GM18867 (cell line): ENCODE results near the gene KIF12.
"Not testable (repeated sequence)": the region's sequence is repeated elsewhere in the genome, so short reads cannot be mapped to it uniquely, and the experiment has no call there.

ENCODE experiments used
- ATAC-seq: cut with Tn5 transposase; IDR thresholded peaks from one replicate; pipeline ENCODE4 v1.9.1; 2021; ENCODE audit warnings: mild to moderate bottlenecking, moderate library complexity; ENCODE audit not compliant: unreplicated experiment

KIF12 gene

DNA sequence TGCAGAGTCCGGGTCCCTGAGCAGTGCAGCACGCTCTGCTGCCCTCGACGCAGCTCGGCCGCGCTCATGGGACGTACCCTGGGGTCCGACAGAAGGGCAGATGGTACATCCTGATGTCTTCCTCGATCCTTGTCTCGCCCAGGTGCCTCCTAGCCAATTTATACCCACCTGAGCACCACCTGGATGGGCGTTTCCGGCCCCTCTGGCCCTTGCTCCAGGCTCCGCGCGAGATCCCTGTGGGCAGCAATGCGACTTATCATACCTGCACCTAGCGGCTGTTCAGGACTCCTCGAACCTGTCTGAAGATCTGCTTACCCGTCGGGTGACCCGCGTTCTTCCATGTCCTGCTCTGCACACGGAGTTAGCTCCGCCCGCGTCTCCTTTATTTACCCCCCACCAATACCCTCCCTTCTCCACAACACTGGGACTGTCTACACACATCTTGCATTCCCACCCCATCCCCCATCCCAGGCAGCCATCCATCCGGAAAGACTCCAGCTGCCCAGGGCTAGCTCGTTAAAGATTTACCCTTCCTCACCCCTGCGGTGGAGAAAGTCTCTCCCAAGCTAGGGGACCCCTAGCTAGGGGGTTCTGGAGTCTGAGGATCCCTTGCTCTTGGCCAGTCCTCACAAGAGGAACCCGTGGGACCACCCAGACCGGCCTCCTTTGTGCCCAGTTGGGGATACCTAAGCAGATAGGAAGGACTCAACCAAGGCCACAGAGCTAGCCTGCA is at the start of gene KIF12:
Gene KIF12, minus strand, starts transcription at position 357 of the 733 bp plus-strand sequence. Its CDS starts 16 bp downstream, at position 341.
- ATAC-seq = no peak

DNA sequence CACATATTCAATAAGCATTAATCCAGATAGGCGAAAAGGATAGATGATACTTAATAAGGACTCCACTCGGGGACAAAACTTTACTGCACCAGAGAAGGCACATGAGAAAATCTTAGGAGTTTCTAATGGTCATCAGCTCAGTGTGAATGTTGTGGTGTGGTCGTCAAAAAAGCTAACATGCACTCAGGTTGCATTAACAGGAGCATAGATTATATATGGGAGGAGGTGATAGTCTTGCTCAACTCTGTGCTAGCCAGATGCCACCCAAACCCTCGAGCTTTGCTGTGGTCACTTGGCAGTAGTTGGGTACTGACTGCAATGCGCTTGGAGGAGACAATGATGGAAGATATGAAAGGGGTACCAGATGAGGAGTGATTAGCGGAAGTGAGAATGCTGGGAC is 47.6 kb upstream of the KIF12 start:
- no peak for ATAC-seq

DNA sequence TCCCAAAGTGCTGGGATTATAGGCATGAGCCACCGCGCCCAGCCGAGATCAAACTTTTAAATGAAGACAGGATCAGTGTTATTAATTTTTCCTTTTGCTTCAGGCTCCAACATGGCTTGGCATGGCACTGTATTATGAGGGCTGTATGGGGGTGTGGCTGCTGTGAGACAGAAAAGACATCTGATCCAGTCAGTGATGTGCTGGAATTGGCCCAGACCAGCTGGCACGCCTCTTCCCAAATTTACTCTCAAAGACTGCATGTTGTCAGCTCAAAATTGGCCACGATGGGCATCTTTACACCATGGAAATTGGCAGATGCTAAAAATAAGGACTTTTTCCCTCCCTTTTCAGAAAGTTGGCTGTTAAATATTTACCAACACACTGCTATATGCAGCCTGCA is 44.1 kb upstream of the KIF12 start:
- no peak for ATAC-seq

DNA sequence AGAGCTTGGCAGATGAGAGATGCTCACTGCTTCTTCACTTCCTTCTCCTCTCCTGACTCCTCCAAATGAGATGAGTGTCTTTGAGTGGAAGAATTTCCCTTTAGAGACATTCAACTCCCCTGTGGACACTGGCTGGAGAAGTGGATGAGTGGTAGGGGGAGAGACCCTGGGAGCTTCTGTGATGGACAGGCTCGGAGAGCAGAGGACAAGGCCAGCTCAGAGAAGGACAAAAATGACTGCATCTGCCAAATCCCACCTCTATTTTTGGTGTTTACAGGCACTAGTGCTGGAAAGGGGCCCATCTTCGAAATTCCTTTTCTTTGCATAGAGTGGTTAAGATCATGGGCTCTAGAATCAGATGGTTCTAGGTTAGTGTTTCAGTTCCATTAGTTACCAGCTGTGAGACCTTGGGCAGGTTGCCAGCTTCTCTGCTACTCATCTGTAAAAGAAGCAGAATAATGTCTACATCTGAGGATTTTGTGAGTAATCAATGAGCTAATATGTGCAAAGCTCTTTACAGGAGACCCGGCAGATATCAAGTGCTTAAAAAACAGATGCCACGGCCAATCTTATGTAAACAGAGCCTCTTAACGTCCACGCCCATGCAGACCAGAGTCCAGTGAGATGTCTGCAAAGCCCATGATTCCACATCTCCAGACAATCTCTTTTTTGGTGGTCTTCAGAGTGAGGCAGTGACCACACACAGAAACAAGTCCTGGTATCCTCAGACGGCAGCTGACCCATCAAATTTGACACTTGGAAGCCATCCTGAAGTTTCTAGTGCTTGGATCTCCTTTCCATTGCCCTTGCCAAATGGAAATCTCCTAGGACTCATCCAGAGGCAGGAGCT is 42.7 kb upstream of the KIF12 start:
- no peak for ATAC-seq

DNA sequence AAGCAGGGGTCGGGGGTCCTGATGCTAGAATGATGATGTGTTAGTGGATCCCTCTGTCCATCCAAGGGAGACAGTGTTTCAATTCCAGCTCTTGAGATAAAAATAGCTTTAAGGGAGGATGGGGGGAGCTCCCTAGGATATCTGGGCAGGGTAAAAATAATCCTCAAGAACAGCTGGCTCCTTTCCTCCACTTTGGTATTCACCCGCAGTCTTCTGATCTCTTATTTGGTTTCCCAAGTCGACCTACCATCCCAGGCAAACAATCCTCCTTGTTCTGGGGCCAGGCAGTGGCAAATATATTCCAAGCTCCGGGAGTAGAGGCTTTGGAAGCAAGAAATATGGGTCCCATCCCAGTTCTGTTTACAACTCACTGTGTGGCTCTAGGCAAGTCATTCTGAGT is 41.8 kb upstream of the KIF12 start:
- ATAC-seq = no peak

DNA sequence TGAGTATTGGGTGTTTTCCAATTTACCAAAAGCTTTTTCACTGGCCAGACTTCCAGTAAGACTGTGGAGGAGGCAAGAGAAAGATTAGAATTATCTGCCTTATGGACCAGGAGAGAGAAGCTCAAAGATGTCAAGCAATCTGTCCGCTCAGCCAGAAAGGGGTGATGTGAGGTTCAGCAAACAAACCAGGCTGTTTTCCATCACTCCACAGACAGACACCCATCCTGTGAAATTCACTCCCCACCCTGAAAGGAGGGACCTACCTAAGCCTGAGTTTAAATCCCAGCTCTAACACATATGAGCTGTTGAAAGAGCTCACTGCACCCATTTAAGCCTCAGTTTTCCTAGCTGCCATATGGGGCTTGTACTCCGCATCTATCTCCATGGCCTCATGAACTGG is 41.3 kb upstream of the KIF12 start:
- ATAC-seq = no peak

DNA sequence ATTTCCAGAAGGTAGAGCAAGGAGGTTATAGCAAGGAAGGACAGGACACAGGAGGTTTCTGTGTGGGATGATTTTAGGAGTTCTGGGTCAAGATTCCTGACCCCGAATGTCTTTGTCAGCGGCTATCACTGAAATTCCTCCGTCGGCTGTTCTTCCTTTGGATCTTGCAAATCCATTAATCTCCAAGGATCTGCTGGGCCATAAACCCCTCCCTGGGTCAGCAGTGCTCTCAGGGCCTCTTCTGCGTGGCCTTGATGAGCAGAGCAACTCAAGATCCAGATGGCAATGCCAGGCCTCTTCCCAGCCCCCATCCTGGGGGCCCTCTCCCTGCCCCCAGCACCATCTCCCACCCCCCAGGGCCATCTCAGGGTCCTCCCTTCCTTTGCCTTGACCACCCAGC is 40.0 kb upstream of the KIF12 start:
- ATAC-seq = no peak

DNA sequence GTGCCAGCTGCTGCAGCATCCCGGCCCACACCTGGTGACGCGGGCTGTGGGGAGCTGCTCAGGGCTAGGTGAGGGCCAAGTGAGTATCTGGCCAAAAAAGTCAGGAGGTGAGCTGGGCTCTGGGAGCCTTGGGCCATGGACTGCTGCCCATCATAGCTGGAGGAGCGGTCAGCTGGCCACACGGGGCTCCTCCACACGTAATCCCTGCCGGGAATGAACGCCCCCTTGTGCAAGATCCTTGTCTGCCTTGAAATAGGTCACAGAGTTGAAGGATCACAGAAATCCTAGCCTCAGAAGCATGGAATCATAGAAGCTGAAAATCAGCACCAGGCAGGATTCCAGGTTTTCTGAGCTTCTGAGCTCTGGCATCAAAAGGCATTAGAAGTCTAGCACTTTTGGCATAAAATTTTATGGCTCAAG is 39.5 kb upstream of the KIF12 start:
- no peak for ATAC-seq

DNA sequence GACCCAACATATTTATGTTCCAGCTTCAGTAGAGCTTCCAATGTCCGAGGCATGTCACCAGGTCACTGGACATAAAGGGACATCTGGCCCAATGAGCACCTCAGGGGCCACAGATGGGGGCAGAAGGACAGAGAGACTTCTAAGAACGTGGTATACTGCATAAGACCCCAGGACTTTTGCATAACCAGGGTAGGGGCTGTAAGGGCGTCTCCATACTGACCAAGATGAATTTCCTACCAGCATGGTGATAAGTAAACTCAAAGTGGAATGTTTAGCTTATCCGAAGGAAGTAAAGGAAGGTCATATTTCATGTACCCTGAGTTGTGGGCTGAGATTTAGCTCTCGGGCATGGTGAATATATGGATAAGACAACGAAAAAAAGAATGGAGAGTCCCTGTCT is 38.7 kb upstream of the KIF12 start:
- no peak for ATAC-seq

DNA sequence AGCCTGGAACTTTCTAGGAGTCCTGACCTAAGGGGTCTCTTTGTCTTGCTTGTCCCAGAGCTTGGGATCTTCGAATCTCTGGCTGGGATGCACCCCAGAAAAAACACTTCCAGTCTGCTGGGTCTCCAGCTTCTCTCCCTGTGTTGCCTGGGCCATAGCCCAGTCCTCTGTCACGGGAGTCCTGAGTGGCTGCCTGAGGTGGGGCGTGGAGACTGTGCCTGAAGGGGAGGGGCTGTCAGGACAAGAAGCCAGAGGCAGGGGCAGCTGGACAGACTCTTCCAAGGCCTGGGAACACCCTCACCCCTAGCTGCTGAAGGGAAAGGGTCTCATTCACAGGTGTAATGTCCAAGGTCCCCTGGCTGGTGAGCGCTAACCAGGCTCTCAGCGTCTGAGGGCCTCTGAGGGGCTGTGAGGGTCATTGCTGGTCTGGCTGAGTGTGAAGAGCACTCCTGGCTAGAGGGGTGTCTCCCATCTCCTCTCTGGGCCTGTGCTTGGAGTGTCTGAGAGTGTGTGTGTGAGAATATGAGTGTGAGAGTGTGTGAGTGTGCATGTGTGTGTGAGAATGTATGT is 35.8 kb upstream of the KIF12 start:
- no peak for ATAC-seq

DNA sequence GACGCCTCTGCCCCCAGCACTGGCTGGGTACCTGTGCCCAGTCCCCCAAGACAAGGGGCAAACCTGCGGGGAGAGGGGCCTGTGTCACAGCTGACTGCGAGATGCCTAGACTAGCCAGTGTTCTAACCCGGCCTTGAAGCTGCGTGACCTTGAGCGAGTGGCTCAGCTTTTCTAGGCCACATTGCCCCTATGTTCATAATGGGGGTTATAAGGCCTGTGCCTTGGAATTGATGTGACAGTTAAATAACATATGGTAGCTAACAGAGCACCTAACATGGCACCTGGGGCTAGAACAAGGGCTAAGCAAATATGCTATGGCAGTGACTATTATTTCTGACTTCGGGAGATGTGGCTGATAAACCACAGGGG is 33.4 kb upstream of the KIF12 start:
- no peak for ATAC-seq

DNA sequence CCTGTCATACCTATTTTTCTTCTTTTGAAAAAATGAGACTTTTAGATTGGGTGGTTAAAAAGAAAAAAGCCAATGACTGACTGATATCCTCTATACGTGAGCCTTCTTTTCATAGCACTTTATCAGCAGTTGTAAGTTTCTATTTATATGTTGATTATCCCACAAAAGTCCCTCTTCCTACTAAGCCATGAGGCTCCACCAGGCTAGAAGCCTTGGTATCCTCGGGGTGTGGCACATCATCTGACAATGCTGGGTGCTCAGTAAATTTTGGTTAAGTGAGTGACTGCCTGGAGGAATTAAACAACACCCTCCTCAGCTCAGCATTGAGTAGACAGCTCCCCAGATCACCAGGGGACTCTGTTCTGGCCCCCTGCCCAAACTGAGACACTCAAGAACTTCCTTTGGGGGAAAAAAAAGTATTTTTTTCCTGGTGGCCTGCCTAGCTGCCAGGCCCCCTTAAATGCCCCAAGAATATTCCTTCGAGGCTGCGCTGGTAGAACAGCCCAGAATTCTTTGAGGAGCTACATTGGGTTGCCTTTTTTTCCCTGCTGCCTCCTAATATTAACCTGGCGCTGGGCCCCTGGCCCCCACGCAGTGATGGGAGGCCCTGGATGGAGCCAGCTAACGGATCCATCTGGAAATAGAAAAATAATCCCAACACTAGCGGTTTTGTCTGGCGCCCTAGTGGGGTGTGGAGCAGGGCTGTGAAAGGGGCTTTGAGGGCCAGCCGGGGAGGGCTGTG is 32.9 kb upstream of the KIF12 start:
- ATAC-seq = no peak

DNA sequence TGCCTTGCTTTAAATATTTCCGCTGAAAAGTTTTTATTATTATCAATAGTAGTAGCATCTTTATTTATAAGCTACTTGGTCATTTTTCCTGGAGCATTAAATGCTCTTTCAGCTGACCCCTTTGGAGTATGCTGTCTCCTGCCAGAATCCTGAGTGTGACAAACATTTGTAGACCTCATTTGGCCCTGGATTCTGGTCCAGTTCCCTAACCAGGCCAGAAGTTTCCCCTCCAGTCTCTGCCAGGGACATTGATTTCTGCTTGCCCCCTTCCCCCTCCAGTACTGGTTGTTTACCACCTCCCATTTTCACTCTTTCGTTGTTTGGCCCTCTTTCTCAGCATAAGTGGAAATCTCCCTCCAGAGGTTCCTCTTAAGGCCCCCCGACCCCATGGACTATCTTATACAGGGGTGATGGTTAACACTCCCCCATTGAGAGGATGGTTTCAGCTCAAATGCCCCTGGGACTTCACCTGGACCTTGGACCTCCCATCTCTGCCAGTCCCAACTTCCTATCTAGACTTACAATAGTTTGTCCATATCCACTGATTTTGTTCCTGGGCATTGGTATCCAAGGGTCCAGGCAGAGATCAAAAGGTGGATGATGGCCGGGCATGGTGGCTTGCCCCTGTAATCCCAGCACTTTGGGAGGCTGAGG is 31.7 kb upstream of the KIF12 start:
- no peak for ATAC-seq

DNA sequence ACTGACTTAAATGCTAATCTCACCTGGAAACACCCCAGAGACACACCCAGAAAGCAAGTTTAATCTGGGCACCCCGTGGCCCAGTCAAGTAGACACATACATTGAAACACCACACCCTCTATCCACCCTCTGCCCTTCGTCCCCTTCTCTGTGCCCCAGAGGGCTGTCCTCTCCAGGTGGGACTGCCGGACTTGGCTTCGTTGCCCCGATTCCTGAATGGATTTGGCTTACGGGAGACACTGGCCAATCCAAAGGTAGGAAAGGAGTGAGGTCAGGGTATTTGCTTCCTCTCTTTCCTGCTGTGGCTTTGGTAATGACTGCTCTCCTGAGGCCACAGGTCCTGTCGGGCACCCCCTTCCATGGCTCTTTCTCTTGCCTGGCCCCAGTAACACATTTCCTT is 31.0 kb upstream of the KIF12 start:
- no peak for ATAC-seq

DNA sequence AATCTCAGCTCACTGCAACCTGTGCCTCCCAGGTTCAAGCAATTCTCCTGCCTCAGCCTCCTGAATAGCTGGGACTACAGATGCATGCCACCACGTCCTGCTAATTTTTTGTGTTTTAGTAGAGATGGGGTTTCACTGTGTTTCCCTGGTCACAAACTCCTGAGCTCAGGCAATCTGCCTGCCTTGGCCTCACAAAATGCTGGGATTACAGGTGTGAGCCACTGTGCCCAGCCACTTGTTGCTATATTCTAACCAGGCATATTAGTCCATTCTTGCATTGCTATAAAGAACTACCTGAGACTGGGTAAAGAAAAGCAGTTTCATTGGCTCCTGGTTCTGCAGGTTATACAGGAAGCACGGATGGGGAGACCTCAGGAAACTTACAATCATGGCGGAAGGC is 29.7 kb upstream of the KIF12 start:
- not testable (repeated sequence) for ATAC-seq

DNA sequence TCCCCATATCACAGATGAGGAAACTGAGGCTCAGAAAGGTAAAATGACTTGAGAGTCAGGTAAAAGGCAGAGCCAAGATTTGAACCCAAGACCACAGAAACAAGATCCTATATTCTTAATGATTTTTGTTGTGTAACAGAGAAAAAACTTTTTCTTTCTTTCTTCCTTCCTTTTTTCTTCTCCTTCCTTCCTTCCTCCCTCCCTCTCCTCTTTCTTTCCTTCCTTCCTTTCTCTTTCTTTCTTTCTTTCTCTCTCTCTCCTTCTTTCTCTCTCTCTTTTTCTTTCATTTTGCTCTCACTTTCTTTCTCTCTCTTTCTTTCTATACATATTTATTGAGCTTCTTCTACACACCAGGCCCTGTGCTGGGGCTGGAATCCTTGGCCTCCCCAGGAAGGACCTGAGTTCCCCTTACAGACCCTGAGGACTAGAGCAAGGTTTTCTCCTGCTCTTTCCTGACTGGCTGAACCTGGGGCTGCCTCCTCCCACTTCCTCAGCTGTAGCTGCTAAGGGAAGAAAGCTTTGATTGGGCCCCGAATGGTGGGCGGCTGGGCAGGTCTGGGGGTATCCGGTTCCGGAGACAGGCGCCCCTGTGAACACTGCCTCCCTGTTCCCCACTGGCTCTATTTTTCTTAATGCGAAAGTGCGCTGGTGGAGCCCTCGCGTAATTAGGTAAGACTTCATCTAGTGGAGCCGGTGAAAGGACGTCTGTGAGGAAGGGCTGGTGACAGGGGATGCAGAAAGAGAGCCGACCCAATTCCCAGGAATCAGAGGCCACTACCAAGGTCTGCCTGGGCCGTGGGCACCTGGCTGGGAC is 27.4 kb upstream of the KIF12 start:
- ATAC-seq = no peak

DNA sequence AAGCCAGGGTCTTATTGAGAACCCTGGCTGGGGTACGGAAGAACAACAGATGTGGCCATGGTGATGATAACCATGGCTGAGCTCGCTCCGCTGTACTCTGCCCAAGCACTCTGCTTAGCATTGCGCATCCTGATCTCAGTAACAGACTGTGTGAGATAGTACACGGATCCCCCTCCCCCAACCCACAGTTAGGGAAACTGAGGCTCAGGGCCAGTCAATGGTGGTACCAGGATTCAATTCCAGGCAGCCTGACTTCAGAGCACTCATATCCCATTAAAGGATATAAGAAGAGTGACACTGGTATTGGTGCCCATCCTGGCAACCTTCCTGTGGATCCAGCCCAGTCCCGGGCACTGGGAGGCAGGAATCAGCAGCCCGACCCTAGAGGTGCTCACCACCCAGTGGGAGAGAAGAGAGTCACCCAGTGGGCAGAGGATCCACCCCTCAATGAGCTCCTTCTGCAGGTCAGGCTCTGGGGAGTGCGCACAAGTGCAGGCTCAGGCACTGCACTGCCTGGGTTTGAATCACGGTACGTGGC is 26.5 kb upstream of the KIF12 start:
- ATAC-seq = no peak

DNA sequence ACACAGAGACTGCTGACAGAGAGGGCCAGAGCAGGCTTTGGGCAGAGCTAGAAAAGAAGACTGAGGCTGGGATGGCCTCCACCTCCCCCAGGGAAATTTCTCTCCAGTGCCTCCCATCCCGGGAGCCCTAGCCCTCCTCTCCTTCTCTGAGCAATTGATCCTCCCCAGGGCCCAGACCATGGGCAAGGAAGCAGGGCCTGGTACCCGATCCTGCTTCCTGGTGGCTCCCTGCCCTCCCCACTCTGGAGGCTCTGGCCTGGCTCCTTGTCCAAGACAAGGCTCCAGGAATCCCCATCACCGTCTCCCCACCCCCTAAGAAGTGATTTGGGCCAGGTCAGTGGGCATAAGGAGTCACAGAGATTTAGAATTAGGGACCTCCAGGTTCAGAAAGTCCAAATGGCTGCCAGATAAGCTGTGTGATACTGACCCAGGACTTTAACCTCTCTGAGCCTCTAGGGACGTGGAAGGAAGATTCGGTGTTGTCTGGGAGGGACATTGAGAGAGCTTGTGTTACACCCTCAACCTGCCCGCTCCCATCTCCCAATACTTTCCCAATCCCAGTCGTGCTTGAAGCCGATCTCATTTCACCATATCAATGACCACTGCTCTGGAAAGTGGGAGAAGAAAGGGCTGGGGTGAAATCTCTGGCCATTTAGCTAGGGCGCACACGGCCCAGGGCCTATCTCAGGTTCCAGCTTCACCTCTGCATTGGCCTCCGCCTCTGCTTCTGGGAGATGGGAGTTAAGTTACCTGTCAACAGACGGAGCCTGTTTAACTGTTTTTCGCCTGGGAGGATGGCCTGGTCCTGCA is 25.8 kb upstream of the KIF12 start:
- no peak for ATAC-seq

DNA sequence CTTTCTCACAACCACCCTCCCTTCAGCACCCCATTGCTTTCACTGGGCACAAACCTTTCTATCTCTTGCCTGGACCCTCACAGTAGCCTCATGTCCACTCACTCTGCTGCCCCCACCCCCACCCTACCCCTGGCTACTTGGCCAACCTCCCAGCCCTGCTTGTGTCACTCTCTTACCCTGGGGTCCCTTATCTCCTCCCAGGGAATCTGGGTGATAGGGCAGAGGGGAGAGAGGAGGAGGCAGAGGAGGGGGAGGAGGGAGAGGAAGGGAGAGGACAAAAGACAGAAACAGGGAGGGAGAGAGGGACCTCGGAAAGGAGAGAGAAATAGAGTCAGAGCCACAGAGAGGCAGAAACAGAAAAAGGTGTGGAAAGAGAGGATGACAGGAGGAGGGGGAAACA is 25.0 kb upstream of the KIF12 start:
- ATAC-seq = no peak
